Endothelial cell of umbilical vein (primary cell): Measurements from ENCODE around the gene TMEM183A. TPM values are rescaled to one million over a fixed set of nuclear protein-coding genes. Genes with fewer than 3 reads are reported as not detected.

Experiments
- BruUV-seq: library from RNA; stranded (reverse); fragments of 400-500 nt; replicated peaks from 2 replicates; lab custom pipeline; 2021; lab: Mats Ljungman, UMichigan
- CTCF ChIA-PET: fragments of 300-600, 350-600 bp; sonication (Branson Sonifier 250); formaldehyde crosslinking; loops from one replicate; lab custom pipeline; 2021; ENCODE audit warnings: antibody characterized with exemption, inconsistent platforms; lab: Charles Lee
- POLR2A ChIA-PET: fragments of 300-600, 350-600 bp; sonication (Branson Sonifier 250); formaldehyde crosslinking; loops from one replicate; lab custom pipeline; 2021; ENCODE audit warnings: antibody characterized with exemption, inconsistent platforms; lab: Charles Lee
- DNase-seq: peaks from one replicate; pipeline ENCODE4 v3.0.0-alpha.2; 2011; ENCODE audit warnings: low read depth, low spot score
- FAIRE-seq: peaks from 2 replicates; lab custom pipeline; 2011; peaks lifted over from hg19 to GRCh38; lab: Jason Lieb, UNC
- H2AFZ ChIP-seq: 2 replicates; pipeline ENCODE4 v1.6.0; 2012; ENCODE audit warnings: low read depth, low read length, control low read depth, inconsistent platforms
- H3K27ac ChIP-seq: 2 replicates; pipeline ENCODE4 v1.5.1; 2011; ENCODE audit warnings: low read depth, mild to moderate bottlenecking, control low read depth, low read length, moderate library complexity; ENCODE audit not compliant: insufficient read depth
- H3K27me3 ChIP-seq, 2 experiments: 2 replicates each; pipeline versions ENCODE4 v1.6.0 to v1.6.1; 2011; ENCODE audit warnings: low read length in 2 of 2, mixed read lengths in 1 of 2; ENCODE audit not compliant: control insufficient read depth in 2 of 2, insufficient read depth in 2 of 2
- H3K36me3 ChIP-seq, 2 experiments: 2 replicates in 1 of 2; 3 replicates in 1 of 2; pipeline ENCODE4 v1.5.1; 2011; ENCODE audit warnings: low read length in 2 of 2, mild to moderate bottlenecking in 1 of 2, moderate library complexity in 1 of 2; ENCODE audit not compliant: control insufficient read depth in 2 of 2, insufficient read depth in 2 of 2; ENCODE audit errors: extremely low read depth in 1 of 2
- H3K4me1 ChIP-seq: 3 replicates; pipeline ENCODE4 v1.5.1; 2011; ENCODE audit warnings: mild to moderate bottlenecking, low read length; ENCODE audit not compliant: control insufficient read depth, insufficient read depth; ENCODE audit errors: extremely low read depth
- H3K4me2 ChIP-seq: 2 replicates; pipeline ENCODE4 v1.6.1; 2011; ENCODE audit warnings: low read length, control low read depth, mixed read lengths; ENCODE audit not compliant: insufficient read depth
- H3K4me3 ChIP-seq, 3 experiments: fragments of 200-600 bp in 1 of 3; sonication (generic), shearing (Covaris generic) in 1 of 3; replicated peaks in 1 of 3; 2 replicates each; pipeline ENCODE4 v1.5.1; 2011 to 2016; ENCODE audit warnings: control low read depth in 3 of 3, low read length in 3 of 3, mild to moderate bottlenecking in 2 of 3, inconsistent platforms in 1 of 3, low read depth in 1 of 3, moderate library complexity in 1 of 3; ENCODE audit not compliant: insufficient read depth in 1 of 3
- H3K79me2 ChIP-seq: 2 replicates; pipeline ENCODE4 v1.6.0; 2012; ENCODE audit warnings: low read length, inconsistent platforms; ENCODE audit not compliant: control insufficient read depth, insufficient read depth
- H3K9ac ChIP-seq: replicated peaks from 2 replicates; pipeline ENCODE3; 2011; ENCODE audit warnings: low read length, control low read depth; ENCODE audit not compliant: insufficient read depth; ENCODE audit errors: extremely low read depth
- H3K9me1 ChIP-seq: replicated peaks from 3 replicates; pipeline ENCODE4 v1.6.0; 2011; ENCODE audit warnings: mild to moderate bottlenecking, low read length; ENCODE audit not compliant: control insufficient read depth, insufficient read depth; ENCODE audit errors: extremely low read depth
- H3K9me3 ChIP-seq: replicated peaks from 2 replicates; pipeline ENCODE4 v1.5.1; 2012; ENCODE audit warnings: low read length, inconsistent platforms; ENCODE audit not compliant: control insufficient read depth, insufficient read depth
- H4K20me1 ChIP-seq: replicated peaks from 2 replicates; pipeline ENCODE3; 2011; ENCODE audit warnings: mild to moderate bottlenecking, low read length; ENCODE audit not compliant: control insufficient read depth, insufficient read depth; ENCODE audit errors: extremely low read depth
- EZH2 ChIP-seq: IDR thresholded peaks from 2 replicates; pipeline ENCODE4 v1.6.1; 2012; ENCODE audit warnings: borderline replicate concordance, low read depth, mild to moderate bottlenecking, moderate library complexity, low read length, inconsistent platforms; ENCODE audit not compliant: severe bottlenecking
- FOS ChIP-seq: IDR thresholded peaks from 2 replicates; pipeline ENCODE4 v1.6.1; 2011; ENCODE audit warnings: mild to moderate bottlenecking, low read length, moderate library complexity, borderline replicate concordance; ENCODE audit not compliant: insufficient read depth
- GATA2 ChIP-seq: IDR thresholded peaks from 2 replicates; pipeline ENCODE4 v1.7.0; 2011; ENCODE audit warnings: low read depth, mild to moderate bottlenecking, moderate library complexity, mixed read lengths, low read length; ENCODE audit not compliant: insufficient read length, insufficient read depth
- JUN ChIP-seq: IDR thresholded peaks from 2 replicates; pipeline ENCODE4 v1.6.1; 2011; ENCODE audit warnings: borderline replicate concordance, low read depth; ENCODE audit not compliant: insufficient read length, insufficient read depth
- MYC ChIP-seq: IDR thresholded peaks from one replicate; pipeline ENCODE4 v1.6.1; 2011; ENCODE audit warnings: mild to moderate bottlenecking, low read depth, low read length
- POLR2A ChIP-seq: IDR thresholded peaks from 2 replicates; pipeline ENCODE4 v1.6.1; 2012; ENCODE audit warnings: low read depth, mild to moderate bottlenecking, control low read depth, low read length
- POLR2AphosphoS5 ChIP-seq: IDR thresholded peaks from 2 replicates; pipeline ENCODE4 v1.6.1; 2012; ENCODE audit warnings: low read depth, mild to moderate bottlenecking, control low read depth, low read length, moderate library complexity; ENCODE audit not compliant: insufficient read depth
- dilution Hi-C: fragments of 300-500 bp; cut with MboI; formaldehyde crosslinking; loops from one replicate; pipeline ENCODE4 v1.15.0; 2019; ENCODE audit warnings: low sequenced_read_pairs; ENCODE audit not compliant: extremely low pct_ligation_motif_present
- intact Hi-C: fragments of 100-400 bp; cut with micrococcal nuclease; formaldehyde crosslinking; loops from one replicate; pipeline ENCODE4 v1.10.0; 2022
- polyA plus RNA-seq, 4 experiments: library from polyadenylated mRNA; depleted of rRNA in 3 of 4; stranded (reverse) in 3 of 4; unstranded in 1 of 4; fragments of >200 nt; gene quantifications; 2 replicates each; pipeline versions ENCODE4 v1.2.1 to v1.2.3, GENCODE V29; 2011 to 2012; ENCODE audit warnings: missing spikeins in 1 of 4
- total RNA-seq: library from RNA; stranded (reverse); gene quantifications from 2 replicates; pipeline ENCODE4 v1.2.3, GENCODE V29; 2021
- TF ChIP-seq, protein P1 (sequence below): IDR thresholded peaks from 2 replicates; pipeline ENCODE4 v1.6.1; 2011; ENCODE audit not compliant: insufficient read depth, insufficient read length
- TF ChIP-seq, protein P2 (sequence below), 2 donors: IDR thresholded peaks; 1 replicate in 1 of 2; 2 replicates in 1 of 2; pipeline ENCODE4 v1.5.1; 2011; ENCODE audit warnings: low read length in 2 of 2, mild to moderate bottlenecking in 2 of 2, moderate library complexity in 2 of 2, control low read depth in 1 of 2, inconsistent platforms in 1 of 2, low read depth in 1 of 2; ENCODE audit not compliant: insufficient read depth in 1 of 2; ENCODE audit errors: extremely low read depth in 1 of 2

TMEM183A gene
- total and polyA plus RNA-seq, 2 donors (not counting 3 experiments of a cell fraction or from before 2014, with no cell fraction given): 59.4 to 110 TPM

DNA sequence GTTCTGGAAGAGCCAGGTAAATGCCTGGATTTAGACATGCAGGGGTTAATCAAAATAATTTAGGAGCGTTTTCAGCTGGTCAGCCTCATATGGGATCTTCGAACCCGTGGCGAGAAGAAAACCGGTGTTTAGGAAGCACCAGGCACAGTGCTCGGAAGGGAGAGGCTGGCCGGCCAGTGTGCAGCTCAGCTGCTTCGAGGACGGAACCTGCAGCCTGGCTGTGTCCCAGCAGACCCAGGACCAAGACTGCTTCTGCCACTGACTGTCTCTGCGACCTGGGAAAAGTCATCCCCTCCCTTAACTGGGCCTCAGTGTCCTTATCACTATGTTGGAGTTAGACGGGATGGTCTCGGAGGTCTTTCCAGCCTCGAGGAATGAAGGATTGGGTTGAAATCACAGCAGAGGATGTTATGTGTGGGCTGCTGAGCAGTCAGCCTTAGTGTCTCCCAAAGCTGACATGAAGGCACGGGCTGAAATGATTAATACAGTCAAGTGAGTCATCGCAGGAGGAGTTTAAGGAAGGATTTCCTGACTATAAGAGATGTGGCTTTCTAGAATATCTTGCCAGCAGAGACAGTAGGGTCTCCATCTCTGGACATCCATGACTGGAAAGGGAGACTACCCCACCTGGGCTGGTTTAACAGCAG is 39.9 kb downstream of the TMEM183A start:
- intact Hi-C loops (no loop called here), dilution Hi-C loops (no loop called here)
- no peaks in the 10 kb centered on the region for H3K9me3 ChIP-seq
- BruUV-seq: no TSS peak
- H3K36me3 ChIP-seq: no peaks in the 10 kb centered on the region
- H3K4me1 ChIP-seq: no peaks in the 10 kb centered on the region
- H3K79me2 ChIP-seq: no peaks in the 10 kb centered on the region
- no peak overlapping the region for H3K27ac ChIP-seq
- H3K9me1 ChIP-seq: no peaks in the 10 kb centered on the region
- no peaks in the 10 kb centered on the region for H4K20me1 ChIP-seq
- H2AFZ ChIP-seq: no peak overlapping the region
- no peak overlapping the region for H3K4me3 ChIP-seq
- peaks cover 0 to 2% of the 10 kb centered on the region in 2 experiments for H3K27me3 ChIP-seq
- H3K4me2 ChIP-seq: no peak overlapping the region
- peak; percentile 58 for FAIRE-seq
- no peak overlapping the region for H3K9ac ChIP-seq
- peak; percentile 44 for DNase-seq
- CTCF ChIA-PET: interaction anchor here (0.6 to 7.5 kb wide), 4 partner anchors 7 to 226 kb away, joined by 3 to 33 read pairs (median 4); no protein-coding TSS in a partner anchor
- TF ChIP-seq POLR2AphosphoS5 (no peak), FOS (peak; percentile 87), EZH2 (no peak), MYC (no peak), JUN (peak; percentile 33), POLR2A (no peak), GATA2 (no peak)
- TF ChIP-seq, protein P1, sequence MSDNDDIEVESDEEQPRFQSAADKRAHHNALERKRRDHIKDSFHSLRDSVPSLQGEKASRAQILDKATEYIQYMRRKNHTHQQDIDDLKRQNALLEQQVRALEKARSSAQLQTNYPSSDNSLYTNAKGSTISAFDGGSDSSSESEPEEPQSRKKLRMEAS: no peak
- TF ChIP-seq, protein P2, sequence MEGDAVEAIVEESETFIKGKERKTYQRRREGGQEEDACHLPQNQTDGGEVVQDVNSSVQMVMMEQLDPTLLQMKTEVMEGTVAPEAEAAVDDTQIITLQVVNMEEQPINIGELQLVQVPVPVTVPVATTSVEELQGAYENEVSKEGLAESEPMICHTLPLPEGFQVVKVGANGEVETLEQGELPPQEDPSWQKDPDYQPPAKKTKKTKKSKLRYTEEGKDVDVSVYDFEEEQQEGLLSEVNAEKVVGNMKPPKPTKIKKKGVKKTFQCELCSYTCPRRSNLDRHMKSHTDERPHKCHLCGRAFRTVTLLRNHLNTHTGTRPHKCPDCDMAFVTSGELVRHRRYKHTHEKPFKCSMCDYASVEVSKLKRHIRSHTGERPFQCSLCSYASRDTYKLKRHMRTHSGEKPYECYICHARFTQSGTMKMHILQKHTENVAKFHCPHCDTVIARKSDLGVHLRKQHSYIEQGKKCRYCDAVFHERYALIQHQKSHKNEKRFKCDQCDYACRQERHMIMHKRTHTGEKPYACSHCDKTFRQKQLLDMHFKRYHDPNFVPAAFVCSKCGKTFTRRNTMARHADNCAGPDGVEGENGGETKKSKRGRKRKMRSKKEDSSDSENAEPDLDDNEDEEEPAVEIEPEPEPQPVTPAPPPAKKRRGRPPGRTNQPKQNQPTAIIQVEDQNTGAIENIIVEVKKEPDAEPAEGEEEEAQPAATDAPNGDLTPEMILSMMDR (IDR thresholded peaks at IDR 0.05; ENCODE audit: extremely low read depth in 1 of 2, insufficient read depth in 1 of 2, low read depth in 1 of 2, low read length in 2 of 2): no peak
- POLR2A ChIA-PET: no interaction called here
